Frontal cortex (tissue), 4 donors: ENCODE results near the gene KIR2DL4. TPM values are rescaled to one million over a fixed set of nuclear protein-coding genes. Genes with fewer than 3 reads are reported as not detected.
"Not testable (repeated sequence)": the region's sequence is repeated elsewhere in the genome, so short reads cannot be mapped to it uniquely, and the experiment has no call there.

Source experiments
- DNase-seq, 2 donors: peaks; one replicate each; pipeline ENCODE4 v3.0.0; 2012; ENCODE audit warnings: low spot score in 2 of 2
- FAIRE-seq: peaks from 2 replicates; lab custom pipeline; 2012; peaks lifted over from hg19 to GRCh38; lab: Jason Lieb, UNC
- total RNA-seq: library from RNA; depleted of rRNA; stranded (reverse); fragments of >200 nt; gene quantifications from one replicate; pipeline ENCODE4 v1.2.3, GENCODE V29; 2014
- donor health status: control.
- donor health status: control.
- donor health status: control.

KIR2DL4 gene
- total RNA-seq, 1 donor from 2014 or later: not detected

DNA sequence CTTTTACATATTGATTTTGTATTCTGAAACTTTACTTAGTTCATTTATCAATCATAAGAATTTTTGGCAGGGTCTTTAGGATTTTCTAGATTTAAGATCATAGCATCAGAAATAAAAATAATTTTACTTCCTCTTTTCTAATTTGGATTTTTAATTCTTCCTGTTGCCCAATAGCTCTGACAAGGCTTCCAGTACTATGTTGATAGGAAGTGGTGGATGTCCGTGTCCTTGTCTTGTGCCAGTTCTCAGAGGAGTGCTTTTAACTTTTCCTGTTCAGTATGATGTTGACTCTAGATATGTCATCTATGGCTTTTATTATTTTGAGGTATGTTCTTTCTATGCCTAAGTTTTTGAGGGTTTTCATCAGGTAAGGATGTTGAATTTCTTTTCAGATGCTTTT lies 7.7 kb upstream of the KIR2DL4 start:
- FAIRE-seq (no peak), DNase-seq (no peak)

DNA sequence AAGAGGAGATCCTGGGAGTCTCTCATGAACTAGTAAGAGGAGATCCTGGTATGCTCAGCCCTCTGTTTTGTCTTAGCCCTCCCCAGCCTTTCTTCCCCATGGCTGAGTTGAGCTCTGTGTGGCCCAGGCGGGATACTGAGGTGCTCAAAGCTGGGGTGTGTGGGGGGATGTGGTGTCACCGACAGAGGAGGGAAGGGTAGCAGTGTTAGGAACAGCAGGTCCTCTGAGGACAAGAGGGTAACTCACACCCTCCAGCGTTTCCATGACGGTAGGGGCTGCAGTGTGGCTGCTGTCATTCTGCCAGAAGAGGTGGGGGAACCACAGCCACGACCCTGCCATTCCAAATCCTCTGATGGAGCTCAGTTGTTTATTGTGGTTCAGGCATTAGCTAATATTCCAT lies 691 bp downstream of the KIR2DL4 start:
- FAIRE-seq (no peak), DNase-seq (no peak)

DNA sequence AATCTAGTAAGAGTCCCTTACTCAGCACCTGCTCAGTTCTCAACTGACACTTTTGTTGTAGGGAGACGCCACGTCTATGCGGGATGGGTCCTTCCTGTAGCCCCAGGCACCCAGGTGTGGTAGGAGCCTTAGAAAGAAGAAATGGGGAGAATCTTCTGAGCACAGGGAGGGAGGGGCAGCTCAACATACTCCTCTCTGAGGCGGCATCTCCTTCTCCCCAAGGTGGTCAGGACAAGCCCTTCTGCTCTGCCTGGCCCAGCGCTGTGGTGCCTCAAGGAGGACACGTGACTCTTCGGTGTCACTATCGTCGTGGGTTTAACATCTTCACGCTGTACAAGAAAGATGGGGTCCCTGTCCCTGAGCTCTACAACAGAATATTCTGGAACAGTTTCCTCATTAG lies 1.2 kb downstream of the KIR2DL4 start:
- DNase-seq: no peak

DNA sequence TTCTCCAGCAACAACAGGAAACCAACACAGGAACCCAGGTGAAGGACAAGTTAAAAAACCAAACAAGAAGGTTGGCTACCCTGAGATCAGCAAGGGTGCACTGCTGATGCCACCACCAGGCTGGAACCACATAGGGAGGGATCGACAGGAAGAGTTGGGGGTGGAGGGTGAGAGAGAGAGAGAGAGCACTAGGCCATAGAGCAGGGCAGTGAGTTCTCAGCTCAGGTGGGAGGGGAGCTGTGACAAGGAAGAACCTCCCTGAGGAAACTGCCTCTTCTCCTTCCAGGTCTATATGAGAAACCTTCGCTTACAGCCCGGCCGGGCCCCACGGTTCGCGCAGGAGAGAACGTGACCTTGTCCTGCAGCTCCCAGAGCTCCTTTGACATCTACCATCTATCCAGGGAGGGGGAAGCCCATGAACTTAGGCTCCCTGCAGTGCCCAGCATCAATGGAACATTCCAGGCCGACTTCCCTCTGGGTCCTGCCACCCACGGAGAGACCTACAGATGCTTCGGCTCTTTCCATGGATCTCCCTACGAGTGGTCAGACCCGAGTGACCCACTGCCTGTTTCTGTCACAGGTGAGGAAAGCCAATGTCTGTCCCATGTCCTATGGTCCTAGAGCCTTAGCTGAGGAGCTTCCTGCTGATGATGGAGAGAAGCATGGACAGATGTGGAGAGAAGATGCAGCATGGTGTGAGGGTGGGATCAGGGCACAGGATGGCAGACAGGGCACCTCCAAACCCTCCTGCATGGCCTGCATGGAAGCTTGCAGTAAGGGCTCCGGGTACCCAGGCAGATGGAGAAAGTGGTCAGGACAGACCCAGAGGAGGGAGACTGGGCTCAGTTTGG lies 2.5 kb downstream of the KIR2DL4 start:
- DNase-seq (no peak), FAIRE-seq (no peak)

More for the DNA sequence above, 1.2 kb downstream of the KIR2DL4 start:
- no peak for FAIRE-seq

DNA sequence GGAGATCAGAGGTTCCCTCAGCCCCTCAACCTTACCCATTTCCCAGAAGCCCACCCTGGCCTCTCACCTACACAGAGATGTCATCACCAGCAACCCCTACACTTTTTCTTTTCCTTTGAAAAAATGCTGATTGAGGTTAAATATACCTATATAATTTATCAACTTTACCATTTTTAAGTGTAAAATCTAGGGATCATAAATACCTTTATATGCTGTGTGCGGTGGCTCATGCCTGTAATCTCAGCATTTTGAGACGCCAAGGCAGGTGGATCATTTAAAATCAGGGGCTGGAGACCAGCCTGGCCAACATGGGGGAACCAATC lies 3.1 kb downstream of the KIR2DL4 start:
- FAIRE-seq: no peak
- DNase-seq: no peak

DNA sequence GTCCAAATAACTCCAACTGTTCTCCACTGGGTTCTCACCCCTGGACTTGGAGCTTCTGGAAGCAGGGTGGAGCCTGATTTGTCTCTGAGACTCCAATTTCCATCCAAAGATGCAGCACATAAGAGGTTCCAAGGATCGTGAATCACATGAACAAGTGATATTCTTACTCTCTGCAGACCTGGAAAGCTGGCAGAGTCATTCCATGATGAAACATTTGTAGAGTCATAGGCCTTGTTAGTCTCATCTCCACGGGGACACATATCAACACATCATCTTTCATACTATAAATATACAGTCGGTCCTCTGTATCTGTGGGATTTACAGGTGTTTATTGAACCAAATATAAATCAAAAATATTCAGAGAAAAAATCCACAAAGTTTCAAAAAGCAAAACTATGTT lies 11.2 kb downstream of the KIR2DL4 start:
- not testable (repeated sequence) for DNase-seq, FAIRE-seq

DNA sequence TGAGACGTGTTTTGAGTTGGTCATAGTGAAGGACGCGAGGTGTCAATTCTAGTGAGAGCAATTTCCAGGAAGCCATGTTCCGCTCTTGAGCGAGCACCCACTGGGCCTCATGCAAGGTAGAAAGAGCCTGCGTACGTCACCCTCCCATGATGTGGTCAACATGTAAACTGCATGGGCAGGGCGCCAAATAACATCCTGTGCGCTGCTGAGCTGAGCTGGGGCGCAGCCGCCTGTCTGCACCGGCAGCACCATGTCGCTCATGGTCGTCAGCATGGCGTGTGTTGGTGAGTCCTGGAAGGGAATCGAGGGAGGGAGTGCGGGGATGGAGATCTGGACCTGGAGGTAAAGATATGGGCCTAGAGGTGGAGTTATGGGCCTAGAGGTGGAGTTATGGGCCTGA lies 12.8 kb downstream of the KIR2DL4 start, which contains the start of gene KIR3DL1:
TSS of gene KIR3DL1 (plus strand) at position 218 of the 400 bp plus-strand sequence.
- FAIRE-seq, DNase-seq: not testable (repeated sequence)

DNA sequence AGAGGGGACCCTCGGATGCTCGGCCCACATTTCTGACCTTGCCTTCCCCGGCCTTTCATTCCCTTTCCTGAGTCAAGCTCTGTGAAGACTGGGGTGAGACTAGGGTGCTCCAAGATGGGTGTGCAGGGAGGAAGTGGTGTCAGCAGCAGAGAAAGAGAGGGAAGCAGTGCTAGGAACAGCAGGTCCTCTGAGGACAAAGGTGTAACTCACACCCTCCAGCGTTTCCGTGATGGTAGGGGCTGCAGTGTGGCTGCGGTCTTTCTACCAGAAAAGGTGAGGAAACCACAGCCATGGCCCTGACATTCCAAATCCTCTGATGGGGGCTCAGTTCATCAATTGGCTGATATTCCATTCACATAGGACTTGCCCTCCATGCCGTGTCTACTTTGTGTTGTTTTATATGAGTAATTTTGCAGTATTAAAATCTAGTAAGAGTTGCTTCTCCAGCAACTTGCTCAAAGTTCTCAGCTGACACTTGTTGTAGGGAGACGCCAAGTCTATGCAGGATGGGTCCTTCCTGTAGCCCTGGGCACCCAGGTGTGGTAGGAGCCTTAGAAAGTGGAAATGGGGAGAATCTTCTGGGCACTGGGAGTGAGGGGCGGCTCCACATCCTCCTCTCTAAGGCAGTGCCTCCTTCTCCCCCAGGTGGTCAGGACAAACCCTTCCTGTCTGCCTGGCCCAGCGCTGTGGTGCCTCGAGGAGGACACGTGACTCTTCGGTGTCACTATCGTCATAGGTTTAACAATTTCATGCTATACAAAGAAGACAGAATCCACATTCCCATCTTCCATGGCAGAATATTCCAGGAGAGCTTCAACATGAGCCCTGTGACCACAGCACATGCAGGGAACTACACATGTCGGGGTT lies 14.5 kb downstream of the KIR2DL4 start:
- FAIRE-seq: no peak
- DNase-seq: no peak

DNA sequence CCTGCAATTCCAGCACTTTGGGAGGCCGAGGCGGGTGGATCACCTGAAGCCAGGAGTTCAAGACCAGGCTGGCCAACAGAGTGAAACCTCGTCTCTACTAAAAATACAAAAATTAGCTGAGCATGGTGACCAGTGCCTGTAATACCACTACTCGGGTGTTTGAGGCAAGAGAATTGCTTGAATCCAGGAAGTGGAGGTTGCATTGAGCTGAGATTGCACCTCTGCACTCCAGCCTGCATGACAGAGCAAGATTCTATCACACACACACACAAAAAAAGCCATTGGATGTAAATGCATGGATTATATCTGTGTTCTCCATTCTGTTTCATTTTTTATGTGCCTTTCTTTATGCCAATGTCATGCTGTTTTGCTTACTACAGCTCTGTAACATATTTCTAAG lies 21.0 kb downstream of the KIR2DL4 start:
- FAIRE-seq, DNase-seq: not testable (repeated sequence)

DNA sequence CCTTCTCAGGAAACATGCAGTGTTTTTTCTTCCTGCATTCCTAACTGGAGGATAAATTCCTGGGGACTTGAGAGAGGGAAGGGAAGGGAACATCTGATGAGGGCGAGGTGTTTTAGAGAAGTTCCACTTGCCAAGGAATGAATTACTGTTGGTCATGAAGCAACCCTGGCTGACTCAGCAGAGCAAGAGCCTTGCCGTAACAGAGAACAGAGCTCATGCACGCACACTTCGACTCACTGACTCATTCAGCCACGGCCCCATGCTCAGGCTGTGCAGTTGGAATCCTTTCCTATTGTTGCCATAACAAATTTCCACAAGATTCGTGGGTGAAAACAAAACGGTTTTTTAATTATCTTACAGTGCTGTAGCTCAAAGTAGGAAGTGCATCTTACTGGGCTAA lies 21.9 kb downstream of the KIR2DL4 start:
- not testable (repeated sequence) for DNase-seq, FAIRE-seq

DNA sequence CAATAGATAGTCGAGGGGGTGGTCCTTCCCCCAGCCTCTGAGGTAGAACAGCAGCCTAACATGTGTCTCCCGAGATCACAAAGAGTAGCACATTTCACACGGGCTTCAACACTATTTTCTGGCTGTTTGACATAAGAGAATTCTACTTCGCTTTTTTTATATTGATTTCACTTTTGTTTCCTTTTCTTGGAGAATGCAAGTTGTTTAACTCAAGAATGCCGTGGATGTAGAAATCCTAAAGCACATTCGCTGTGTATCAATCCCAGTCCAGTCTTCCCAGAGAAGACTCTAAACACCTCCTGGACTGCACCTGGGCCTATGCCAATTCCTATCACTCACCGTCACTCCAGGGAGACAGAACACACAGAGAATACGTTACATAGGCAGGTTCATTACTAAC lies 24.7 kb downstream of the KIR2DL4 start:
- FAIRE-seq, DNase-seq: not testable (repeated sequence)

DNA sequence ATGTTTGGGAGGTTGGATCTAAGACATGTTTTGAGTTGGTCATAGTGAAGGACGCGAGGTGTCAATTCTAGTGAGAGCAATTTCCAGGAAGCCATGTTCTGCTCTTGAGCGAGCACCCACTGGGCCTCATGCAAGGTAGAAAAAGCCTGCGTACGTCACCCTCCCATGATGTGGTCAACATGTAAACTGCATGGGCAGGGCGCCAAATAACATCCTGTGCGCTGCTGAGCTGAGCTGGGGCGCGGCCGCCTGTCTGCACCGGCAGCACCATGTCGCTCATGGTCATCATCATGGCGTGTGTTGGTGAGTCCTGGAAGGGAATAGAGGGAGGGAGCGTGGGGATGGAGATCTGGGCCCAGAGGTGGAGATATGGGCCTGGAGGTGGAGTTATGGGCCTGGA lies 29.1 kb downstream of the KIR2DL4 start, which contains the start of gene KIR2DS4:
TSS of gene KIR2DS4 (plus strand) at position 181 of the 400 bp plus-strand sequence.
- FAIRE-seq, DNase-seq: not testable (repeated sequence)

DNA sequence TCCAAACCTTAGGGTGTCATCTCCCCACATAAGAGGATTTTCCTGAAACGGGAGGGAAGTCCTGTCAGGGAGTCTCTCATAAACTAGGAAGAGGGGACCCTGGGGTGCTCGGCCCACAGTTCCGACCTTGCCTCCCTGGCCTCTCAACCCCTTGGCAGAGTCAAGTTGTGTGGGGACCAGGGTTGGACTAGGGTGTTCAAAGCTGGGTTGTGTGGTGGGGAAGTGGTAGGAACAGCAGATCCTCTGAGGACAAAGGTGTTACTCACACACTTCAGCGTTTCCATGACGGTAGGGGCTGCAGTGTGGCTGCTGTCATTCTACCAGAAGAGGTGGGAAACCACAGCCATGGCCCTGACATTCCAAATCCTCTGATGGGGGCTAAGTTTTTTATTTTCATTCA lies 31.7 kb downstream of the KIR2DL4 start:
- FAIRE-seq: not testable (repeated sequence)

DNA sequence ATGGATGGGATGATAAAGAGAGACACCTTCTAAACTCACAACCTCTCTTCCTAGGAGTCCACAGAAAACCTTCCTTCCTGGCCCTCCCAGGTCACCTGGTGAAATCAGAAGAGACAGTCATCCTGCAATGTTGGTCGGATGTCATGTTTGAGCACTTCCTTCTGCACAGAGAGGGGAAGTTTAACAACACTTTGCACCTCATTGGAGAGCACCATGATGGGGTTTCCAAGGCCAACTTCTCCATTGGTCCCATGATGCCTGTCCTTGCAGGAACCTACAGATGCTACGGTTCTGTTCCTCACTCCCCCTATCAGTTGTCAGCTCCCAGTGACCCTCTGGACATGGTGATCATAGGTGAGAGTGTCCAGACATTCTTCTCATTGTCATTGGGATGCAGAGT lies 34.1 kb downstream of the KIR2DL4 start:
- not testable (repeated sequence) for FAIRE-seq, DNase-seq

More for the DNA sequence above, 31.7 kb downstream of the KIR2DL4 start:
- DNase-seq: not testable (repeated sequence)

DNA sequence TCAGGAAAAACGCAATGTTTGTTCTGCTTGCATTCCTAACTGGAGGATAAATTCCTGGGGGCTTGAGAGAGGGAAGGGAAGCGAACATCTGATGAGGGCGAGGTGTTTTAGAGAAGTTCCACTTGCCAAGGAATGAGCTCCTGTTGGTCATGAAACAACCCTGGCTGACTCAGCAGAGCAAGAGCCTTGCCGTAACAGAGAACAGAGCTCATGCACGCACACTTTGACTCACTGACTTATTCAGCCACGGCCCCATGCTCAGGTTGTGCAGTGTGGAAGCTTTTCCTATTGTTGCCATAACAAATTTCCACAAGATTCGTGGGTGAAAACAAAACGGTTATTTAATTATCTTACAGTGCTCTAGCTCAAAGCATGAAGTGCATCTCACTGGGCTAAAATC lies 39.8 kb downstream of the KIR2DL4 start:
- not testable (repeated sequence) for FAIRE-seq

DNA sequence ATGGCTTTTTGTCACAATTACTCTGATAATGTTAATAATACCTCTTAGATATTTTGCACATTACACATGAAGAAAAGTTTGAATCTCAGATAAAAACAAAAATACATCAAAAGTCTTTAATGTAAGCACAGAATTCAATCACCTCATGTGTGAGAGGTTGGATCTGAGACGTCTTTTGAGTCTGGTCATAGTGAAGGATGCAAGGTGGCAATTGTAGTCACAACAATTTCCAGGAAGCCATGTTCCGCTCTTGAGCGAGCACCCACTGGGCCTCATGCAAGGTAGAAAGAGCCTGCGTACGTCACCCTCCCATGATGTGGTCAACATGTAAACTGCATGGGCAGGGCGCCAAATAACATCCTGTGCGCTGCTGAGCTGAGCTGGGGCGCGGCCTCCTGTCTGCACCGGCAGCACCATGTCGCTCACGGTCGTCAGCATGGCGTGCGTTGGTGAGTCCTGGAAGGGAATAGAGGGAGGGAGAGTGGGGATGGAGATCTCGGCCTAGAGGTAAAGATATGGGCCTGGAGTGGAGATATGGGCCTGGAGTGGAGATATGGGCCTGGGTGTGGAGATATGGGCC lies 46.7 kb downstream of the KIR2DL4 start, which contains the start of gene KIR3DL2:
TSS of gene KIR3DL2 (plus strand) at position 383 of the 580 bp plus-strand sequence. CDS start at position 416, 33 bp downstream.
- FAIRE-seq, DNase-seq: not testable (repeated sequence)

More for the DNA sequence above, 39.8 kb downstream of the KIR2DL4 start:
- DNase-seq: not testable (repeated sequence)

DNA sequence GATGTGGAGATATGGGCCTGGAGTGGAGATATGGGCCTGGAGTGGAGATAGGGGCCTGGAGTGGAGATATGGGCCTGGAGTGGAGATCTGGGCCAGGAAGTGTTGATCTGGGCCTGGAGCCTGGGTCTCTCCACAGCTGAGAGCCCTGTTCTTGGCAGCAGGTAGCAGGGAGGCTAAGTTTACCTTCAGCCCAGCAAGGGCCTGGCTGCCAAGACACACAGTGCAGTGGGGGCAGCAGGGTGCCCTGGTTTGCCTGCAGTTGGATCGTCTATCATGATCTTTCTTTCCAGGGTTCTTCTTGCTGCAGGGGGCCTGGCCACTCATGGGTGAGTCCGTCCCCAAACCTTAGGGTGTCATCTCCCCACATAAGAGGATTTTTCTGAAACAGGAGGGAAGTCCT lies 47.5 kb downstream of the KIR2DL4 start:
- FAIRE-seq (no peak), DNase-seq (no peak)

DNA sequence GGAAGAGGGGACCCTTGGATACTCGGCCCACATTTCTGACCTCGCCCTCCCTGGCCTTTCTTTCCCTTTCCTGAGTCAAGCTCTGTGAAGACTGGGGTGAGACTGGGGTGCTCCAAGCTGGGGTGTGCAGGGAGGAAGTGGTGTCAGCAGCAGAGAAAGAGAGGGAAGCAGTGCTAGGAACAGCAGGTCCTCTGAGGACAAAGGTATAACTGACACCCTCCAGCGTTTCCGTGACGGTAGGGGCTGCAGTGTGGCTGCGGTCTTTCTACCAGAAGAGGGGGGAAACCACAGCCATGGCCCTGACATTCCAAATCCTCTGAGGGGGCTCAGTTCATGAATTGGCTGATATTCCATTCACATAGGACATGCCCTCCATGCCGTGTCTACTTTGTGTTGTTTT lies 47.9 kb downstream of the KIR2DL4 start:
- FAIRE-seq: no peak
- DNase-seq: no peak

DNA sequence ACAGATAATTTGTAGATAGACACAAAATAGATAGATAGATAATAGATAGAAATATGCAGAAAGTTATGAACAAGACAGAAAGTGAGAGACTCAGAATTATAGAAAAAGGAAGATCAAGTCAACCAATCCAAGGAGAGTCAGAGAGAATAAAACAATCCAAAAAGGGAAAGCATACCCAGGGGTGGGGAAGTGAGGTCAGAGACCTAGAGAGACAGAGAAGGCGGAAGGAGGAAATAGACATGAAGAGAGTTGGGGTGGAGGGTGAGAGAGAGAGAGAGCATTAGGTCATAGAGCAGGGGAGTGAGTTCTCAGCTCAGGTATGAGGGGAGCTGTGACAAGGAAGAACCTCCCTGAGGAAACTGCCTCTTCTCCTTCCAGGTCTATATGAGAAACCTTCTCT lies 51.8 kb downstream of the KIR2DL4 start:
- DNase-seq, FAIRE-seq: not testable (repeated sequence)

DNA sequence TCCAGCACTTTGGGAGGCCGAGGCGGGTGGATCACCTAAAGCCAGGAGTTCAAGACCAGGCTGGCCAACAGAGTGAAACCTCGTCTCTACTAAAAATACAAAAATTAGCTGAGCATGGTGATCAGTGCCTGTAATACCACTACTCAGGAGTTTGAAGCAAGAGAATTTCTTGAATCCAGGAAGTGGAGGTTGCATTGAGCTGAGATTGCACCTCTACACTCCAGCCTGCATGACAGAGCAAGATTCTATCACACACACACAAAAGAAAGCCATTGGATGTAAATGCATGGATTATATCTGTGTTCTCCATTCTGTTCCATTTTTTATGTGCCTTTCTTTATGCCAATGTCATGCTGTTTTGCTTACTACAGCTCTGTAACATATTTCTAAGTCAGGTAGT lies 55.1 kb downstream of the KIR2DL4 start:
- DNase-seq, FAIRE-seq: not testable (repeated sequence)
